GM23338 (cell line): ENCODE data around the gene FARS2. TPM values are rescaled to one million over a fixed set of nuclear protein-coding genes. Genes with fewer than 3 reads are reported as not detected.

Experiments
- ATAC-seq: fragments of 200-7000 bp; cut with Tn5 transposase; 3 replicates; pipeline ENCODE4 v1.9.1; 2020
- DNase-seq: peaks from one replicate; pipeline ENCODE4 v3.0.0-alpha.2; 2015; ENCODE audit warnings: low spot score
- H2AFZ ChIP-seq: fragments of 200-600 bp; sonication (generic); 2 replicates; pipeline ENCODE4 v1.8.0; 2016; ENCODE audit warnings: antibody characterized with exemption, mild to moderate bottlenecking, moderate library complexity
- H3F3A ChIP-seq: fragments of 200-600 bp; sonication (generic); replicated peaks from 2 replicates; pipeline ENCODE4 v1.8.0; 2017; ENCODE audit warnings: antibody characterized with exemption, mixed run types, low read depth
- H3K27ac ChIP-seq: fragments of 200-600 bp; sonication (generic); 2 replicates; pipeline ENCODE4 v1.6.1; 2016; ENCODE audit warnings: low read depth
- H3K27me3 ChIP-seq: fragments of 200-600 bp; sonication (generic); 2 replicates; pipeline ENCODE4 v1.8.0; 2016; ENCODE audit warnings: mild to moderate bottlenecking, mixed run types, moderate library complexity; ENCODE audit not compliant: insufficient read depth
- H3K36me3 ChIP-seq: fragments of 200-600 bp; sonication (generic); 2 replicates; pipeline ENCODE4 v1.8.0; 2016; ENCODE audit warnings: mild to moderate bottlenecking; ENCODE audit not compliant: insufficient read depth
- H3K4me1 ChIP-seq: fragments of 200-600 bp; sonication (generic); 2 replicates; pipeline ENCODE4 v1.8.0; 2016; ENCODE audit warnings: mild to moderate bottlenecking, moderate library complexity; ENCODE audit not compliant: insufficient read depth
- H3K4me2 ChIP-seq: fragments of 200-600 bp; sonication (generic); 2 replicates; pipeline ENCODE4 v1.7.1; 2017; ENCODE audit warnings: mixed run types
- H3K4me3 ChIP-seq: fragments of 200-600 bp; sonication (generic); 2 replicates; pipeline ENCODE4 v1.6.1; 2016; ENCODE audit warnings: mixed run types
- H3K79me2 ChIP-seq: fragments of 200-600 bp; sonication (generic); replicated peaks from 2 replicates; pipeline ENCODE4 v1.8.0; 2017; ENCODE audit warnings: mild to moderate bottlenecking; ENCODE audit not compliant: insufficient read depth
- H3K9me2 ChIP-seq: fragments of 200-600 bp; sonication (generic); 2 replicates; pipeline ENCODE4 v1.8.0; 2017; ENCODE audit not compliant: insufficient read depth
- H4K20me1 ChIP-seq: fragments of 200-600 bp; sonication (generic); replicated peaks from 2 replicates; pipeline ENCODE4 v1.8.0; 2017; ENCODE audit warnings: mild to moderate bottlenecking; ENCODE audit not compliant: insufficient read depth
- H3K27ac Mint-ChIP-seq: 2 replicates; pipeline ENCODE4 v1.8.0; 2020; ENCODE audit warnings: inconsistent platforms, mild to moderate bottlenecking, moderate library complexity, mixed read lengths
- H3K27me3 Mint-ChIP-seq: 3 replicates; pipeline ENCODE4 v1.8.0; 2022; ENCODE audit warnings: low read depth, mild to moderate bottlenecking, moderate library complexity, mixed read lengths, inconsistent platforms; ENCODE audit not compliant: insufficient read depth, poor library complexity
- H3K36me3 Mint-ChIP-seq: 3 replicates; pipeline ENCODE4 v1.8.0; 2021; ENCODE audit warnings: low read depth, mild to moderate bottlenecking, inconsistent platforms, moderate library complexity, mixed read lengths
- H3K4me1 Mint-ChIP-seq: 3 replicates; pipeline ENCODE4 v1.8.0; 2020; ENCODE audit warnings: mild to moderate bottlenecking, inconsistent platforms, mixed read lengths
- H3K4me3 Mint-ChIP-seq: 3 replicates; pipeline ENCODE4 v1.8.0; 2021; ENCODE audit warnings: moderate library complexity, mild to moderate bottlenecking, inconsistent platforms, mixed read lengths
- H3K9me3 Mint-ChIP-seq: 3 replicates; pipeline ENCODE4 v1.8.0; 2020; ENCODE audit warnings: moderate library complexity, mild to moderate bottlenecking, inconsistent platforms, mixed read lengths
- CREB1 ChIP-seq: fragments of 250-450 bp; sonication (Bioruptor Pico); IDR thresholded peaks from 2 replicates; pipeline ENCODE4 v1.5.0; 2020; ENCODE audit warnings: low read depth, mild to moderate bottlenecking, moderate library complexity
- CTCF ChIP-seq, 2 experiments: fragments of 200-600 bp in 1 of 2; sonication (generic) in 1 of 2; conservative IDR thresholded peaks; 2 replicates each; pipeline versions ENCODE4 v1.5.1 to v1.6.1; 2016 to 2017; ENCODE audit warnings: antibody characterized with exemption in 2 of 2, low read depth in 2 of 2, mild to moderate bottlenecking in 2 of 2, moderate library complexity in 1 of 2
- ETS1 ChIP-seq: IDR thresholded peaks from 2 replicates; pipeline ENCODE4 v1.6.1; 2016; ENCODE audit warnings: antibody characterized with exemption
- EZH2 ChIP-seq: fragments of 200-600 bp; sonication (generic); IDR thresholded peaks from one replicate; pipeline ENCODE4 v1.8.0; 2017; ENCODE audit warnings: antibody characterized with exemption, mild to moderate bottlenecking, low read depth; ENCODE audit not compliant: unreplicated experiment
- EZH2phosphoT487 ChIP-seq: fragments of 200-600 bp; sonication (generic); IDR thresholded peaks from one replicate; pipeline ENCODE4 v1.8.1; 2018; ENCODE audit warnings: antibody characterized with exemption; ENCODE audit not compliant: unreplicated experiment
- JUNB ChIP-seq: IDR thresholded peaks from one replicate; pipeline ENCODE4 v1.6.1; 2016; ENCODE audit warnings: antibody characterized with exemption; ENCODE audit not compliant: unreplicated experiment
- NANOG ChIP-seq: IDR thresholded peaks from 2 replicates; pipeline ENCODE4 v1.6.1; 2016; ENCODE audit warnings: antibody characterized with exemption, borderline replicate concordance
- POLR2AphosphoS5 ChIP-seq: IDR thresholded peaks from 2 replicates; pipeline ENCODE4 v1.6.1; 2016; ENCODE audit warnings: antibody characterized with exemption, low read depth
- REST ChIP-seq: IDR thresholded peaks from one replicate; pipeline ENCODE4 v1.6.1; 2018; ENCODE audit warnings: antibody characterized with exemption; ENCODE audit not compliant: unreplicated experiment
- STAT1 ChIP-seq: IDR thresholded peaks from one replicate; pipeline ENCODE4 v1.6.1; 2016; ENCODE audit warnings: antibody characterized with exemption; ENCODE audit not compliant: unreplicated experiment
- ZNF114 ChIP-seq: fragments of 250-450 bp; sonication (Bioruptor Pico); IDR thresholded peaks from 2 replicates; pipeline ENCODE4 v1.5.0; 2020; ENCODE audit warnings: mild to moderate bottlenecking, moderate library complexity
- ZNF331 ChIP-seq: fragments of 250-450 bp; sonication (Bioruptor Pico); IDR thresholded peaks from 2 replicates; pipeline ENCODE4 v1.5.0; 2020; ENCODE audit warnings: low read depth, mild to moderate bottlenecking, moderate library complexity
- ZNF462 ChIP-seq: fragments of 250-450 bp; sonication (Bioruptor Pico); IDR thresholded peaks from 2 replicates; pipeline ENCODE4 v1.5.0; 2020; ENCODE audit warnings: mild to moderate bottlenecking, moderate library complexity
- polyA plus RNA-seq: library from polyadenylated mRNA; unstranded; fragments of >200 nt; fragmentation: Nextera tagmentation; extraction: Ambion mirVana; gene quantifications from 2 replicates; pipeline ENCODE4 v1.2.1, GENCODE V29; 2016
- total RNA-seq: library from RNA; depleted of rRNA; stranded (reverse); fragments of >200 nt; shearing (Covaris generic); gene quantifications from 2 replicates; pipeline ENCODE4 v1.2.3, GENCODE V29; 2014

FARS2 gene
- total and polyA plus RNA-seq, 2 experiments from 2014 or later, result 7.6 to 19.0 TPM

GRCh38 chr6:5315881-5316280, 54.6 kb downstream of the FARS2 start:
- H3K36me3 ChIP-seq, result no peaks in the 10 kb centered on the region
- H3K4me3 Mint-ChIP-seq, result no peak overlapping the region
- H3K27me3 Mint-ChIP-seq, result peaks cover 2% of the 10 kb centered on the region
- no peak overlapping the region for H3K27ac ChIP-seq
- peaks cover 38% of the 10 kb centered on the region for H3K4me1 Mint-ChIP-seq
- H3K79me2 ChIP-seq, result peaks cover 3% of the 10 kb centered on the region
- peak overlapping the region; percentile 22; the same call in 1 of the 2 replicates for H3K4me2 ChIP-seq
- no peaks in the 10 kb centered on the region; the same call in 1 of the 2 replicates for H4K20me1 ChIP-seq
- peaks cover 4% of the 10 kb centered on the region; the same call in 2 of the 3 replicates for H3K9me3 Mint-ChIP-seq
- H3K9me2 ChIP-seq, result no peaks in the 10 kb centered on the region
- ATAC-seq, result peak; percentile 65
- no peak overlapping the region for H2AFZ ChIP-seq
- TF ChIP-seq ZNF114 (CRISPR knock-in tag) (no peak), ZNF331 (CRISPR knock-in tag) (no peak), POLR2AphosphoS5 (no peak), ETS1 (no peak), JUNB (no peak), NANOG (no peak), STAT1 (no peak), REST (no peak), CTCF (conservative IDR thresholded peaks at IDR 0.05; ENCODE audit: low read depth in 2 of 2) (no peak), CREB1 (CRISPR knock-in tag) (no peak), EZH2 (no peak), ZNF462 (no peak), EZH2phosphoT487 (no peak)
- no peak for DNase-seq
- H3F3A ChIP-seq, result no peaks in the 10 kb centered on the region
- H3K4me1 ChIP-seq, result peaks cover 27% of the 10 kb centered on the region
- H3K27me3 ChIP-seq, result no peaks in the 10 kb centered on the region
- H3K36me3 Mint-ChIP-seq, result peaks cover 3% of the 10 kb centered on the region; the same call in 1 of the 3 replicates
- no peak overlapping the region for H3K4me3 ChIP-seq
- H3K27ac Mint-ChIP-seq, result no peak overlapping the region
